Measurements from ENCODE around the gene DPP7.

GRCh38 chr9:137147091-137147792 lies 32.7 kb upstream of the DPP7 start:
- TF ChIP-seq, protein P1, sequence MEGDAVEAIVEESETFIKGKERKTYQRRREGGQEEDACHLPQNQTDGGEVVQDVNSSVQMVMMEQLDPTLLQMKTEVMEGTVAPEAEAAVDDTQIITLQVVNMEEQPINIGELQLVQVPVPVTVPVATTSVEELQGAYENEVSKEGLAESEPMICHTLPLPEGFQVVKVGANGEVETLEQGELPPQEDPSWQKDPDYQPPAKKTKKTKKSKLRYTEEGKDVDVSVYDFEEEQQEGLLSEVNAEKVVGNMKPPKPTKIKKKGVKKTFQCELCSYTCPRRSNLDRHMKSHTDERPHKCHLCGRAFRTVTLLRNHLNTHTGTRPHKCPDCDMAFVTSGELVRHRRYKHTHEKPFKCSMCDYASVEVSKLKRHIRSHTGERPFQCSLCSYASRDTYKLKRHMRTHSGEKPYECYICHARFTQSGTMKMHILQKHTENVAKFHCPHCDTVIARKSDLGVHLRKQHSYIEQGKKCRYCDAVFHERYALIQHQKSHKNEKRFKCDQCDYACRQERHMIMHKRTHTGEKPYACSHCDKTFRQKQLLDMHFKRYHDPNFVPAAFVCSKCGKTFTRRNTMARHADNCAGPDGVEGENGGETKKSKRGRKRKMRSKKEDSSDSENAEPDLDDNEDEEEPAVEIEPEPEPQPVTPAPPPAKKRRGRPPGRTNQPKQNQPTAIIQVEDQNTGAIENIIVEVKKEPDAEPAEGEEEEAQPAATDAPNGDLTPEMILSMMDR (IDR thresholded peaks at IDR 0.05): no peak
- no peak for TF ChIP-seq POLR2A (IDR thresholded peaks at IDR 0.05)
